IPS-20b (cell line): Measurements from ENCODE around the gene ZNF70.

Experiments
- H3K27ac ChIP-seq: one replicate; pipeline ENCODE4 v1.5.1; 2013; ENCODE audit warnings: low read length
- H3K27me3 ChIP-seq: 2 replicates; pipeline ENCODE4 v1.6.1; 2013; ENCODE audit warnings: mild to moderate bottlenecking, low read length, inconsistent platforms; ENCODE audit not compliant: insufficient read depth
- H3K36me3 ChIP-seq: 2 replicates; pipeline ENCODE4 v1.6.1; 2013; ENCODE audit warnings: low read depth, mild to moderate bottlenecking, inconsistent platforms, low read length, moderate library complexity; ENCODE audit not compliant: insufficient read depth
- H3K4me1 ChIP-seq: 2 replicates; pipeline ENCODE4 v1.6.1; 2013; ENCODE audit warnings: mild to moderate bottlenecking, control low read depth, inconsistent platforms, low read length, moderate library complexity; ENCODE audit not compliant: insufficient read depth
- H3K4me3 ChIP-seq: 2 replicates; pipeline ENCODE4 v1.5.1; 2013; ENCODE audit warnings: mild to moderate bottlenecking, low read length, inconsistent platforms
- H3K9ac ChIP-seq: 2 replicates; pipeline ENCODE4 v1.6.1; 2013; ENCODE audit warnings: low read depth, mild to moderate bottlenecking, inconsistent platforms, low read length, moderate library complexity
- H3K9me3 ChIP-seq: 2 replicates; pipeline ENCODE4 v1.6.1; 2013; ENCODE audit warnings: mild to moderate bottlenecking, low read depth, low read length, inconsistent platforms; ENCODE audit not compliant: insufficient read depth

The ZNF70 gene

GRCh38 chr22:23750714-23751440 lies at the start of gene ZNF70:
Gene ZNF70, minus strand, starts transcription at chr22:23751112. Its CDS starts 5,972 bp downstream, at chr22:23745140.
- no peaks in the 10 kb centered on the region for H3K36me3 ChIP-seq
- no peaks in the 10 kb centered on the region; the same call in 1 of the 2 replicates for H3K4me1 ChIP-seq
- H3K27ac ChIP-seq: peak within 1 kb of the TSS; percentile 94

GRCh38 chr22:23796461-23796860 lies 45.5 kb upstream of the ZNF70 start:
- no peak overlapping the region for H3K9ac ChIP-seq
- H3K4me1 ChIP-seq: no peaks in the 10 kb centered on the region
- H3K27ac ChIP-seq: no peak overlapping the region
- H3K9me3 ChIP-seq: no peaks in the 10 kb centered on the region
- H3K36me3 ChIP-seq: peaks cover 85% of the 10 kb centered on the region
- H3K4me3 ChIP-seq: no peak overlapping the region
- no peaks in the 10 kb centered on the region for H3K27me3 ChIP-seq

More at GRCh38 chr22:23750714-23751440, at the start of gene ZNF70:
- Histone ChIP-seq H3K27me3 (no peaks in the 10 kb centered on the region), H3K9me3 (no peaks in the 10 kb centered on the region), H3K9ac (peak within 1 kb of the TSS; percentile 94; the same call in 1 of the 2 replicates), H3K4me3 (peak within 1 kb of the TSS; percentile 93)

GRCh38 chr22:23793326-23793725 lies 42.4 kb upstream of the ZNF70 start:
- Histone ChIP-seq H3K27ac (no peak overlapping the region), H3K4me3 (no peak overlapping the region), H3K27me3 (no peaks in the 10 kb centered on the region), H3K36me3 (peaks cover 76% of the 10 kb centered on the region), H3K4me1 (peaks cover 7% of the 10 kb centered on the region; the same call in 1 of the 2 replicates), H3K9me3 (no peaks in the 10 kb centered on the region), H3K9ac (no peak overlapping the region)

GRCh38 chr22:23791738-23792645 lies 41.1 kb upstream of the ZNF70 start:
- peaks cover 12% of the 10 kb centered on the region for H3K4me1 ChIP-seq
- H3K9ac ChIP-seq: no peak overlapping the region
- H3K27me3 ChIP-seq: no peaks in the 10 kb centered on the region
- no peaks in the 10 kb centered on the region for H3K9me3 ChIP-seq
- H3K4me3 ChIP-seq: no peak overlapping the region
- H3K36me3 ChIP-seq: peaks cover 67% of the 10 kb centered on the region
- H3K27ac ChIP-seq: no peak overlapping the region

GRCh38 chr22:23790819-23791737 lies 40.2 kb upstream of the ZNF70 start:
- H3K9me3 ChIP-seq: no peaks in the 10 kb centered on the region
- no peaks in the 10 kb centered on the region for H3K27me3 ChIP-seq
- peaks cover 59% of the 10 kb centered on the region for H3K36me3 ChIP-seq
- no peak overlapping the region for H3K27ac ChIP-seq
- 0 out of 2 replicates have a peak overlapping the region, but pooled peaks have one; percentile 12 for H3K9ac ChIP-seq
- peaks cover 12% of the 10 kb centered on the region for H3K4me1 ChIP-seq
- H3K4me3 ChIP-seq: no peak overlapping the region

- Histone ChIP-seq H3K4me1 (peaks cover 12% of the 10 kb centered on the region), H3K36me3 (peaks cover 46% of the 10 kb centered on the region), H3K9ac (no peak overlapping the region; the same call in 1 of the 2 replicates), H3K27ac (no peak overlapping the region), H3K4me3 (no peak overlapping the region), H3K27me3 (no peaks in the 10 kb centered on the region), H3K9me3 (no peaks in the 10 kb centered on the region)
Observed at GRCh38 chr22:23789638-23790037, 38.7 kb upstream of the ZNF70 start.

GRCh38 chr22:23789121-23789520 lies 38.2 kb upstream of the ZNF70 start:
- peaks cover 41% of the 10 kb centered on the region for H3K36me3 ChIP-seq
- H3K27ac ChIP-seq: no peak overlapping the region
- peaks cover 12% of the 10 kb centered on the region for H3K4me1 ChIP-seq
- H3K27me3 ChIP-seq: no peaks in the 10 kb centered on the region
- no peak overlapping the region for H3K4me3 ChIP-seq
- no peak overlapping the region; the same call in 1 of the 2 replicates for H3K9ac ChIP-seq
- no peaks in the 10 kb centered on the region for H3K9me3 ChIP-seq

- Histone ChIP-seq H3K27ac (peak overlapping the region; percentile 18), H3K9ac (peak overlapping the region; percentile 97), H3K4me1 (peaks cover 12% of the 10 kb centered on the region), H3K9me3 (no peaks in the 10 kb centered on the region), H3K27me3 (no peaks in the 10 kb centered on the region), H3K4me3 (peak overlapping the region; percentile 92), H3K36me3 (peaks cover 30% of the 10 kb centered on the region)
Observed at GRCh38 chr22:23787910-23788309, 37.0 kb upstream of the ZNF70 start.

GRCh38 chr22:23787600-23787896 lies 36.6 kb upstream of the ZNF70 start:
- no peaks in the 10 kb centered on the region for H3K9me3 ChIP-seq
- H3K4me1 ChIP-seq: peaks cover 12% of the 10 kb centered on the region
- peaks cover 26% of the 10 kb centered on the region for H3K36me3 ChIP-seq
- H3K9ac ChIP-seq: peak overlapping the region; percentile 97
- peak overlapping the region; percentile 92 for H3K4me3 ChIP-seq
- H3K27ac ChIP-seq: peak overlapping the region; percentile 18
- no peaks in the 10 kb centered on the region for H3K27me3 ChIP-seq

- no peaks in the 10 kb centered on the region for H3K9me3 ChIP-seq
- peak within 1 kb of the TSS; percentile 92 for H3K4me3 ChIP-seq
- peaks cover 20% of the 10 kb centered on the region for H3K36me3 ChIP-seq
- peak within 1 kb of the TSS; percentile 97 for H3K9ac ChIP-seq
- H3K27ac ChIP-seq: peak within 1 kb of the TSS; percentile 63
- H3K27me3 ChIP-seq: no peaks in the 10 kb centered on the region
- peaks cover 12% of the 10 kb centered on the region for H3K4me1 ChIP-seq
Observed at GRCh38 chr22:23786752-23787599, 36.1 kb upstream of the ZNF70 start, which contains the start of gene SMARCB1. Gene SMARCB1, plus strand, starts transcription at chr22:23786966. Its CDS starts 204 bp downstream, at chr22:23787170.
